Midbrain (tissue), 1 donor: ENCODE data around the gene RYR3.

Experiments
- DNase-seq: peaks from one replicate; lab custom pipeline; 2025; lab: John Stamatoyannopoulos, UW

Gene RYR3

DNA sequence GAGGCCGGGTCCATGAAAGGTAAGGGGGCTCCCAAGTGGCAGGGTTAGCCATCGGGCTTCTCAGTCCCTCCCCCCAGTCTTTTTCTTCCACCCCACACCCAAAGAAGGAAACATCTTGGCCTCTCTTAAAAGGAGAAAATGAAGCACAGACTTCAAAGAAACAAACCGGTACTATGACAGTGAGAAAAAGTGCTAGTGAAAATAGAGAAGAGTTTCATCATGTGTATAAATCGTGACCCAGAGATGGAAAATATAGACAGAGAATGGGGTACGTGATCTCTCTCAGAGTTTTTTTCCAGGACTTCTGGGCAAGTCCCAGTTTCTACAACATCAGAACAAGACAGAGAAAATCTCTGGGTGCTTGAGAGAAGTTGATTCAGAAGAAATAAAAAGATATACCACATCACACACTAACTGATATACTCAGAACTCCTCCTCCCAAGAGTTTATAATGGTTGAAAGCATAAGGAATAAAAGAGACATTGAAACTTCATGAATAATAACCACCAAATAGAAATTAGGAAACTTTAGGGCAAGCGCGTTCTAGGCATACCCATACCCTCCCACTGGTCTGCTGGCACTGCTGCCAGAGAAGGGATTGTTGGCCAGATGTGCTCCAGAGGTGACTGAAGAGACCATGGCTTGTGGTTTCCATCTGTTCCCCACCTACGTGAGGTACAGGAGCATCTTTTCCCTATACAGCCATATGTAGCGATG lies 338.6 kb downstream of the RYR3 start:
- DNase-seq: no peak

DNA sequence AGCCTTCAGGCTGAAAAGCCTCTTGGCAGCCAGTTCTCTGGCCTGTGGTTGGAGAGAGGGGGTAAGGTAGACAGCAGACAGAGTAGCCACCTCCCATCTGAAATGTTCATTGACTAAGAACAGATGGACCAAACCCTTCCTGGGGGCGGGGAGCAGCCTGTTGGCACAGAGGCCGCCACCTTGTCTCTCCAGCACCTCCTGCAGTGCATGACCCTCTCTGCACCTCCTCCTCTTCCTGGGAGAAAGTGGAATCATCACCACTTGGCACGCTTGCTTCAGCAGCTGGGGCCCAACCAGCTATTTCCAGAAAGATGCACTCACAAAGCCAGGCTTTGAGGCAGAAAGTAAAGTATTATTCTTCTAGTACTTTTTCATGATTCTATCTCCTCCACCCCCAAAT lies 344.1 kb downstream of the RYR3 start:
- no peak for DNase-seq

- DNase-seq: no peak
Observed at GRCh38 chr15:33655488-33655887, 344.7 kb downstream of the RYR3 start.

DNA sequence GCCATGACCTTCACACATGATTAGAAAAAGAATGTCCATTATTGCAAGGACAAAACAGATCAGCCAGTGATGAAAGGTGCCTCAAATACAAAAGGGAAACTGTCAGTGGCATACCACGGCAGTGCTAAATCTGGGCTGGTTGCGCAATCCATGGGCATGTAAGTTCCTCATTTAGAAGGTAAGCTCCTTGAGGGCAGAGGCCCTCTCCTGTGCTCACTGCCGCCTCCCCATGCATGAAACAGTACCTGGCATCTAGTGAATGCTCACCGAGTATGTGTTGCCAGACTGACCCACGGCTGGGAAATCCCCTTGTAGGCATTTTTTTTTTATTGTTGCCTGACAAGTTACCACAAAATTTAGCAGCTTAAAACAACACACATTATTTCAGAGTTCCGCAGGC lies 345.4 kb downstream of the RYR3 start:
- DNase-seq: no peak

GRCh38 chr15:33660151-33660550 lies 349.4 kb downstream of the RYR3 start:
- no peak for DNase-seq

GRCh38 chr15:33662014-33662413 lies 351.2 kb downstream of the RYR3 start:
- no peak for DNase-seq

DNA sequence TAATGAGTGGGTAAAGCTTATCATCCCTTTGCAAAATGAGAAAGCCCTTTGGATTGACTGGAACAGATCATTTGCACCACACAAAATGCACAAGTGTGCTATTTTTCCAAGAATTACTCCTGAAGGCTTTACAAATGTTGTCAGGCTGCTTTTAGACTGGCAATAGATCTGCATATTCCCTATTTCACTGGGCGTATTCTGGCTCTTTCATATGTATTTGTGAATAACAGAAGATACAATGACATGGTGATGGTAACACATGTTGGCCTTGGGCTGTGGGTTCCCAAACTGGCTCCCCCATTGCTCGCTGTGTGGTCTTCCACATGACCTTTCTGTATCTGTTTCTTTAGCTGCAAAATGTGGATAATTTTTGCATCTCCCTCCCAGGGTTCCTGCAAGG lies 354.2 kb downstream of the RYR3 start:
- no peak for DNase-seq

DNA sequence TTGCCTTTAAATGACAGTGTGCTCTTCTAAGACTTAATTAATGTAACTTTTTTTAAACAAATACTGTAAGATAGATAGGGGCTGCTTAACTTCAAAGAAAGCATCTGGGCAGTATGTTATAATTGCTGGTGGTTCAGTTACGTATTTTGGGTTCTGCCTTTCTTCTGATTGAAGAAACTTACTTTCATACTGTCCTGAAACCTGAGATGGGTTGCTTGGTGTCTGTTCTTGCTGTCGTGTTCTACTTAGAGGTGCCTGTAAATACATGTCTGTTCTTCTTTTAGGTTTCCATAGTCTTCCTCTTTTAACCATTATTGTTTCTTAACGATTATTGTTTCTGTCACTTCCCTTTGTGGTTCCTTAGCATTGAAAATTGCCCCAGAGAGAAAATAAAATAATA lies 359.8 kb downstream of the RYR3 start:
- no peak for DNase-seq

GRCh38 chr15:33671456-33671855 lies 360.7 kb downstream of the RYR3 start:
- no peak for DNase-seq

DNA sequence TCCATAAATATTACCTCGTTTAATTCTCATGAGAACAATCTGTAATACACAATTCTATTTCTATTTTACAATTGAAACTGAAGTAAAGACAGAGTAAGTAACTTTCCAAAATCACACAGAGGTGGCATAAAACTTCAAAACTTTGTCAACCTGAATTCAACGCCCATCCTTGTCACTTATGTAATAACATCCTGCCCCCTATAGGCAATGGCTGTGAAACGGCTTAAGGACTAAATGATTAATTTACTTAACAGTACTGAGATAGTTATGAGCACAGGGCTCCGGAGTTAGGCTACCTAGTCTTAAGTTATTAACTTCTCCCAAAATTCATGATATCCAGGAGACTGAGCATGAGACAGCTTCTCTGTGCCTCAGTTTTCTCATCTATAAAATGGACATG lies 364.5 kb downstream of the RYR3 start:
- peak; percentile 19 for DNase-seq

GRCh38 chr15:33677238-33677830 lies 366.6 kb downstream of the RYR3 start:
- no peak for DNase-seq

DNA sequence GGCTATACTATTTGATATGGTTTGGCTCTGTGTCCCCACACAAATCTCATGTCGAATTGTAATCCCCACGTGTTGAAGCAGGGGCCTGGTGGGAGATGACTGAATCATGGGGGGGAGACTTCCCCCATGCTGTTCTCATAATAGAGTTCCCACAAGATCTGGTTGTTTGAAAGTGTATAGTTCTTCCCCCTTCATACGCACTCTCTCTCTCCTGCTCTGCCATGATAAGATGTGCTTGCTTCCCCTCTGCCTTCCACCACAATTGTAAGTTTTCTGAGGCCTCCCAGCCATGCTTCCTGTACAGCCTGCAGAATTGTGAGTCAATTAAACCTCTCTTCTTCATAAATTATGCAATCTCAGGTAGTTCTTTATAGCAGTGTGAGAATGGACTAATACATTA lies 367.4 kb downstream of the RYR3 start:
- DNase-seq: no peak

DNA sequence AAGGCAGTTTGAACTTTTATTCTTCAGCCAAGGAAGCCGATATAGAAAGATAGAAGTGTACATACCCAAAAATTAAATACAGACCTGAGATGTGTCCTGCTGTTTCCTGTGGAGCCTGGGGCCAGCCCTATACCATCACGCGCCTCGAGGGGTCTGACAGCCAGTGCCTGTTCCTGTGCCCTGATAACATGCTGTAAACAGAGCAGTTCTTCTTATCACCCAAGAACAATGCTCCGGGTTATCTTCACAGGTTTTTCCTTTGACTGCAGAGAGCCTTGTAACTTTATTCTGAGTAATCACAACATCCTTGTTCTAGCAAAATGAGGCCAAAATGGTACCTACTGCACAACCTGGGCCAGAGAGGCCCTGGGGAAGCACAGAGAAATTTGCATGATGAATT lies 367.8 kb downstream of the RYR3 start:
- DNase-seq: no peak

- no peak for DNase-seq
Observed at GRCh38 chr15:33679061-33679460, 368.3 kb downstream of the RYR3 start.

- DNase-seq: no peak
Observed at GRCh38 chr15:33680336-33680735, 369.6 kb downstream of the RYR3 start.

GRCh38 chr15:33693166-33693800 lies 382.5 kb downstream of the RYR3 start:
- DNase-seq: no peak

- DNase-seq: no peak
Observed at GRCh38 chr15:33698126-33698525, 387.4 kb downstream of the RYR3 start.

DNA sequence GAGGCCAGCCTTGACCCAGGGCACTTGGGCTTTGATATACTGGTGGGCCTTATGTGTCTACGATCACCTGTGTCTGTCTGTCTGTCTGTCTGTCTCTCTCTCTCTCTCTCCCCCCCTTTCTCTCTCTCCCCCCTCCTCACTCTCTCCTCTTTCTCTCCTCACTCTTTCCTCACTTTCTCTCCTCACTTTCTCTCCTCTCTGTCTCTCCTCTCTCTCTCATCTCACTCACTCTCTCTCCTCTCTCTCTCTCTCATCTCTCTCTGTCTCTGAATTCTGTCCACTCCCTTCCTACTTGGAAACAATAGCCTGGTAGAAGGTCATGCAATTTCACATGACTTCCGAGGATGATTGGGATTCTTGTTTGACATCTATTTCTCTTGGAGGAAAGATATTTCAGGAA lies 388.4 kb downstream of the RYR3 start:
- DNase-seq: no peak

- DNase-seq: no peak
Observed at GRCh38 chr15:33699691-33700447, 389.1 kb downstream of the RYR3 start.

- DNase-seq: peak; percentile 81
Observed at GRCh38 chr15:33700695-33701303, 390.0 kb downstream of the RYR3 start.

DNA sequence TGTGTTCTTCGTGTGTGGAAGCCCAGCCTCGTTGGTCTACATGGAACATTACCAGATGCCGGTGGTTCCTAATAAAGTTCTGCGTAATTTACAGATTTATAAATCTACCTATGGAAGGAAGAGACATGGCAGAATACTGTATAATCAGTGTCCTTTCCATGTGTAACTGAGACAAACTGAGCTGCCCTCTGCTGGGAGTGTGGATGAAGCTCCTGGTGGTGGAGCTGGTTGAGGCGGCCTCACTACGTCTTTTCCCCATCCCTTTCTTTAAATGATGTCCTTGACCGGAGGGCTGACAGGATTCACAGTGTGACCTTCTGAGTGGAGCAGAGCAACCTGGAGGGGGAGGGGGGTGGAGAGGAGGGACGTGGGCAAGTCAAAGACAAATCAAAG lies 390.5 kb downstream of the RYR3 start:
- DNase-seq: no peak

- no peak for DNase-seq
Observed at GRCh38 chr15:33706173-33706572, 395.4 kb downstream of the RYR3 start.
